GM12872 (cell line): ENCODE data around the gene TADA2B.

Source experiments
- CTCF ChIP-seq: IDR thresholded peaks from 3 replicates; pipeline ENCODE4 v1.5.1; 2011; ENCODE audit warnings: low read depth, mild to moderate bottlenecking, low read length, moderate library complexity; ENCODE audit not compliant: insufficient read depth

TADA2B gene

GRCh38 chr4:7049295-7049694, 6.1 kb downstream of the TADA2B start:
- no peak for TF ChIP-seq CTCF

GRCh38 chr4:7049739-7050138, 6.6 kb downstream of the TADA2B start:
- no peak for TF ChIP-seq CTCF

GRCh38 chr4:7050481-7051143, 7.4 kb downstream of the TADA2B start:
- no peak for TF ChIP-seq CTCF

GRCh38 chr4:7051144-7051495, 7.9 kb downstream of the TADA2B start:
- TF ChIP-seq CTCF: no peak

- TF ChIP-seq CTCF: no peak
Measured at GRCh38 chr4:7051905-7052304, 8.7 kb downstream of the TADA2B start.

- no peak for TF ChIP-seq CTCF
Measured at GRCh38 chr4:7052313-7052712, 9.1 kb downstream of the TADA2B start.

- no peak for TF ChIP-seq CTCF
Measured at GRCh38 chr4:7052923-7053715, 9.9 kb downstream of the TADA2B start.
